Measurements from ENCODE around the gene SIM2. TPM values are rescaled to one million over a fixed set of nuclear protein-coding genes. Genes with fewer than 3 reads are reported as not detected.
A peak's percentile ranks its signal among the peaks of the same experiment; 100 is the strongest.

Gene SIM2
- total RNA-seq, 1 donor from 2014 or later = not detected

GRCh38 chr21:36657999-36658398 is 40.9 kb upstream of the SIM2 start:
- peaks cover 72% of the 10 kb centered on the region for H3K27me3 ChIP-seq (ENCODE audit: low read depth)

GRCh38 chr21:36658926-36659325 is 40.0 kb upstream of the SIM2 start:
- TF ChIP-seq CTCF (IDR thresholded peaks at IDR 0.05; ENCODE audit: borderline replicate concordance) = no peak
- Histone ChIP-seq H3K4me1 (no peaks in the 10 kb centered on the region), H3K9me3 (replicated peaks) (no peaks in the 10 kb centered on the region), H3K27me3 (ENCODE audit: low read depth) (peaks cover 77% of the 10 kb centered on the region), H3K27ac (replicated peaks) (no peak overlapping the region), H3K36me3 (no peaks in the 10 kb centered on the region), H3K4me3 (no peak overlapping the region)
- intact Hi-C loops (cut with micrococcal nuclease) = no loop called here
- DNase-seq = no peak

More at GRCh38 chr21:36657999-36658398, 40.9 kb upstream of the SIM2 start:
- Histone ChIP-seq H3K4me3 (no peak overlapping the region), H3K27ac (replicated peaks) (no peak overlapping the region), H3K4me1 (no peaks in the 10 kb centered on the region), H3K36me3 (no peaks in the 10 kb centered on the region), H3K9me3 (replicated peaks) (no peaks in the 10 kb centered on the region)
- intact Hi-C loops (cut with micrococcal nuclease) = no loop called here
- no peak for TF ChIP-seq CTCF (IDR thresholded peaks at IDR 0.05; ENCODE audit: borderline replicate concordance)
- DNase-seq = no peak

DNA sequence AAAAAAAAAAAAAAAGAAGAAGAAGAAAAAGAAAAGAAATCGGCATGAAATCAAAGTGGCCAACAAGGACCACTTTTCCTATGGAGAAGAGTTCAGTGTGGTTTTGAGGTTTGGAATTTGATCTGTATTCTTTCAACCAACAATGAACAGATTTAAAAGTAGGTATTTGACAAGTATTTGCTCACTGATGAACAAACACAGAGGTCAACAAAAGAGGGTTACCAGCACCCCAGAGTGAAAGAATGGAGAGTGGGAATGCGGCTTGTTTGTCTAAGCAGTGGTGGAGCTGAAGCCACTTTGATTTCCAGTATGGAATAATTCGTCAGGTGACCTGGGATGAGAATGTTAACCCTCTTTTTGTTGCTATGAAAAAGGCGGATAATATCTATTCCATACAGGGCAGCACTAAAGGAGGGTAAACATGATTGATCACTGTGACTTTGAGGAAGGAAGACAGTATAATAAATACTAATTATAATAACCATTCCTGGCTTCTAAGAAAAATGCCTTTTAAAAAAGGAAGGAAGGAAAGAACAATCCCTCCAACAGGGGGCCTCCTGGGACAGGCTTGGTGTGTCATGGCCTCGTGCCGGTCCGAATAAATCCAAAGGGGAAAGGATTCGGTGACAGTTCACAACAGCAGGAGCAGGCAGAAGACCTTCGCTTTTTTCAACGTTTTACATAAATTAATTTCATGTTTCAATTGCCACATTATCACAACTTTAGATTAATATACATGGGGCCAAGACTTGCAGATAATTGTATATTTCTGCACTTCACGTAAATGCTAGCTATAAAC is 37.2 kb upstream of the SIM2 start:
- TF ChIP-seq CTCF (IDR thresholded peaks at IDR 0.05; ENCODE audit: borderline replicate concordance) = peak; percentile 68
- Histone ChIP-seq H3K36me3 (no peaks in the 10 kb centered on the region), H3K4me3 (no peak overlapping the region), H3K27me3 (ENCODE audit: low read depth) (peaks cover 87% of the 10 kb centered on the region), H3K9me3 (replicated peaks) (no peaks in the 10 kb centered on the region), H3K27ac (replicated peaks) (no peak overlapping the region), H3K4me1 (no peaks in the 10 kb centered on the region)
- DNase-seq = no peak
- intact Hi-C loops (cut with micrococcal nuclease) = no loop called here

- peaks cover 89% of the 10 kb centered on the region for H3K27me3 ChIP-seq (ENCODE audit: low read depth)
- intact Hi-C loops (cut with micrococcal nuclease) = no loop called here
- no peak overlapping the region for H3K27ac ChIP-seq (replicated peaks)
- TF ChIP-seq CTCF (IDR thresholded peaks at IDR 0.05; ENCODE audit: borderline replicate concordance) = no peak
- no peak overlapping the region for H3K4me3 ChIP-seq
- H3K36me3 ChIP-seq = no peaks in the 10 kb centered on the region
- H3K4me1 ChIP-seq = no peaks in the 10 kb centered on the region
- no peak for DNase-seq
- H3K9me3 ChIP-seq (replicated peaks) = no peaks in the 10 kb centered on the region
These were observed 35.7 kb upstream of the SIM2 start for GRCh38 chr21:36663033-36663855.

GRCh38 chr21:36664662-36664990 is 34.3 kb upstream of the SIM2 start:
- no peak for DNase-seq
- Histone ChIP-seq H3K4me1 (no peaks in the 10 kb centered on the region), H3K4me3 (no peak overlapping the region), H3K27me3 (ENCODE audit: low read depth) (peaks cover 90% of the 10 kb centered on the region), H3K27ac (replicated peaks) (no peak overlapping the region), H3K36me3 (no peaks in the 10 kb centered on the region), H3K9me3 (replicated peaks) (no peaks in the 10 kb centered on the region)
- no peak for TF ChIP-seq CTCF (IDR thresholded peaks at IDR 0.05; ENCODE audit: borderline replicate concordance)
- intact Hi-C loops (cut with micrococcal nuclease) = no loop called here

Data from left ventricle myocardium inferior (tissue), 1 donor.